ENCODE measurements around the gene RFX2.

GRCh38 chr19:6078068-6078467, 32.2 kb downstream of the RFX2 start:
- TF ChIP-seq, protein P1, sequence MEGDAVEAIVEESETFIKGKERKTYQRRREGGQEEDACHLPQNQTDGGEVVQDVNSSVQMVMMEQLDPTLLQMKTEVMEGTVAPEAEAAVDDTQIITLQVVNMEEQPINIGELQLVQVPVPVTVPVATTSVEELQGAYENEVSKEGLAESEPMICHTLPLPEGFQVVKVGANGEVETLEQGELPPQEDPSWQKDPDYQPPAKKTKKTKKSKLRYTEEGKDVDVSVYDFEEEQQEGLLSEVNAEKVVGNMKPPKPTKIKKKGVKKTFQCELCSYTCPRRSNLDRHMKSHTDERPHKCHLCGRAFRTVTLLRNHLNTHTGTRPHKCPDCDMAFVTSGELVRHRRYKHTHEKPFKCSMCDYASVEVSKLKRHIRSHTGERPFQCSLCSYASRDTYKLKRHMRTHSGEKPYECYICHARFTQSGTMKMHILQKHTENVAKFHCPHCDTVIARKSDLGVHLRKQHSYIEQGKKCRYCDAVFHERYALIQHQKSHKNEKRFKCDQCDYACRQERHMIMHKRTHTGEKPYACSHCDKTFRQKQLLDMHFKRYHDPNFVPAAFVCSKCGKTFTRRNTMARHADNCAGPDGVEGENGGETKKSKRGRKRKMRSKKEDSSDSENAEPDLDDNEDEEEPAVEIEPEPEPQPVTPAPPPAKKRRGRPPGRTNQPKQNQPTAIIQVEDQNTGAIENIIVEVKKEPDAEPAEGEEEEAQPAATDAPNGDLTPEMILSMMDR (conservative IDR thresholded peaks at IDR 0.05; ENCODE audit: low read length): no peak
- TF ChIP-seq EZH2phosphoT487 (IDR thresholded peaks at IDR 0.05; ENCODE audit: borderline replicate concordance): no peak

Data from Loucy (cell line).